ENCODE measurements around the gene ADGRG2.
"Not testable (repeated sequence)": the region's sequence is repeated elsewhere in the genome, so short reads cannot be mapped to it uniquely, and the experiment has no call there.

ADGRG2 gene

GRCh38 chrX:19086102-19086772 lies 36.0 kb downstream of the ADGRG2 start:
- no peak for DNase-seq

- DNase-seq = no peak
Observed at GRCh38 chrX:19085666-19086065, 36.6 kb downstream of the ADGRG2 start.

- no peak for DNase-seq
Observed at GRCh38 chrX:19075754-19076153, 46.5 kb downstream of the ADGRG2 start.

GRCh38 chrX:19072372-19072771 lies 49.9 kb downstream of the ADGRG2 start:
- no peak for DNase-seq

- DNase-seq = no peak
Observed at GRCh38 chrX:19070555-19070994, 51.7 kb downstream of the ADGRG2 start.

- not testable (repeated sequence) for DNase-seq
Observed at GRCh38 chrX:19066987-19067386, 55.3 kb downstream of the ADGRG2 start.

- peak in 1 of 3 experiments; percentile 35 for DNase-seq
Observed at GRCh38 chrX:19065535-19065934, 56.7 kb downstream of the ADGRG2 start.

GRCh38 chrX:19064175-19064574 lies 58.1 kb downstream of the ADGRG2 start:
- no peak for DNase-seq

- DNase-seq = no peak
Observed at GRCh38 chrX:19063030-19063429, 59.2 kb downstream of the ADGRG2 start.

- DNase-seq = no peak
Observed at GRCh38 chrX:19059067-19059466, 63.2 kb downstream of the ADGRG2 start.

- DNase-seq = no peak
Observed at GRCh38 chrX:19057856-19058255, 64.4 kb downstream of the ADGRG2 start.

- no peak for DNase-seq
Observed at GRCh38 chrX:19049110-19049509, 73.2 kb downstream of the ADGRG2 start.

- DNase-seq = no peak
Observed at GRCh38 chrX:19046343-19047215, 75.7 kb downstream of the ADGRG2 start.

- peak in 1 of 3 experiments; percentile 31 for DNase-seq
Observed at GRCh38 chrX:19040373-19040772, 81.9 kb downstream of the ADGRG2 start.

GRCh38 chrX:19034025-19034424 lies 88.2 kb downstream of the ADGRG2 start:
- no peak for DNase-seq

GRCh38 chrX:19030805-19031204 lies 91.5 kb downstream of the ADGRG2 start:
- peak in 1 of 3 experiments; percentile 15 for DNase-seq

- DNase-seq = no peak
Observed at GRCh38 chrX:19028560-19028959, 93.7 kb downstream of the ADGRG2 start.

- no peak for DNase-seq
Observed at GRCh38 chrX:19024366-19024765, 97.9 kb downstream of the ADGRG2 start.

GRCh38 chrX:19019996-19020395 lies 102.3 kb downstream of the ADGRG2 start:
- no peak for DNase-seq

GRCh38 chrX:19017271-19017670 lies 105.0 kb downstream of the ADGRG2 start:
- DNase-seq = peak in 2 of 3 experiments; percentile 15 to 61

- not testable (repeated sequence) for DNase-seq
Observed at GRCh38 chrX:19016614-19017013, 105.7 kb downstream of the ADGRG2 start.

GRCh38 chrX:19007868-19008267 lies 114.4 kb downstream of the ADGRG2 start:
- DNase-seq = no peak

GRCh38 chrX:19007011-19007410 lies 115.3 kb downstream of the ADGRG2 start:
- DNase-seq = no peak

GRCh38 chrX:19005909-19006308 lies 116.4 kb downstream of the ADGRG2 start:
- peak in 1 of 3 experiments; percentile 16 for DNase-seq

Data from NCI-H1417 (cell line).